ENCODE measurements around the gene REG4.

GRCh38 chr1:119827010-119827409, 15.8 kb upstream of the REG4 start:
- TF ChIP-seq GATA2 (IDR thresholded peaks at IDR 0.05; ENCODE audit: low read depth, low read length) = no peak
- no peak for TF ChIP-seq GATA3 (IDR thresholded peaks at IDR 0.05; ENCODE audit: low read depth, low read length)
